HL-60 (cell line): ENCODE measurements around the gene NELFE.
"Not testable (repeated sequence)": the region's sequence is repeated elsewhere in the genome, so short reads cannot be mapped to it uniquely, and the experiment has no call there.

Source experiments
- DNase-seq, 2 experiments: peaks; one replicate each; pipeline ENCODE4 v3.0.0-alpha.2; 2010 to 2020; ENCODE audit warnings: low read depth in 1 of 2, low spot score in 1 of 2
- H3K27ac ChIP-seq: fragments of 250-450 bp; sonication (Bioruptor Pico); replicated peaks from 2 replicates; pipeline ENCODE4 v1.5.1; 2020; ENCODE audit warnings: mild to moderate bottlenecking, moderate library complexity
- H3K27me3 ChIP-seq: fragments of 250-450 bp; sonication (Bioruptor Pico); 2 replicates; pipeline ENCODE4 v1.5.1; 2021; ENCODE audit warnings: mild to moderate bottlenecking, moderate library complexity; ENCODE audit not compliant: insufficient read depth, poor library complexity, severe bottlenecking
- H3K4me3 ChIP-seq: replicated peaks from 2 replicates; pipeline ENCODE4 v1.5.1; 2011; ENCODE audit warnings: mild to moderate bottlenecking, control low read depth, low read length; ENCODE audit not compliant: insufficient read depth
- GABPA ChIP-seq: IDR thresholded peaks from 2 replicates; pipeline ENCODE4 v1.6.1; 2012; ENCODE audit warnings: low read depth
- POLR2AphosphoS5 ChIP-seq: IDR thresholded peaks from 2 replicates; pipeline ENCODE4 v1.6.1; 2012; ENCODE audit warnings: low read depth
- SPI1 ChIP-seq: IDR thresholded peaks from 2 replicates; pipeline ENCODE4 v1.6.1; 2012; ENCODE audit warnings: low read depth, mild to moderate bottlenecking, borderline replicate concordance
- TF ChIP-seq, protein P1 (sequence below): IDR thresholded peaks from 2 replicates; pipeline ENCODE4 v1.6.1; 2012; ENCODE audit warnings: low read depth; ENCODE audit not compliant: insufficient replicate concordance
- TF ChIP-seq, protein P2 (sequence below): IDR thresholded peaks from one replicate; pipeline ENCODE4 v1.5.1; 2011; ENCODE audit warnings: low read length, control low read depth, inconsistent platforms; ENCODE audit not compliant: insufficient read depth

NELFE gene

DNA sequence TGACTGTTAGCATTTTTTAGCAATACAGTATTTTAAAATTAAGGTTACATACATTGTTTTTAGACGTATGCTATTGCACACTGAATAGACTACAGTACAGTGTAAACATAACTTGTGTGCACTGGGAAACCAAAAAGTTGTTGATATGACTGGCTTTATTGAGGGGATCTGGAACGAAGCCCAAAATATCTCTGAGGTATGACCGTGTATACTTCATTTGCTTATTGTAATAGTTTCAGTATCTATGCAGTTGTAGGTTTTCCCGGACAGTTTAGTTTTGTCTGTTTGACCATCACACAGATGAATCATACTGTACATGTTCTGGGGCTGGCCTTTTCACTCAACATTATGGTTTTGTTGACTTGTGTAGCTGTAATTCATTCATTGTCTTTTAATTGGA, 50.0 kb downstream of the NELFE start:
- no peak for DNase-seq
- H3K27me3 ChIP-seq: no peaks in the 10 kb centered on the region
- TF ChIP-seq, protein P1, sequence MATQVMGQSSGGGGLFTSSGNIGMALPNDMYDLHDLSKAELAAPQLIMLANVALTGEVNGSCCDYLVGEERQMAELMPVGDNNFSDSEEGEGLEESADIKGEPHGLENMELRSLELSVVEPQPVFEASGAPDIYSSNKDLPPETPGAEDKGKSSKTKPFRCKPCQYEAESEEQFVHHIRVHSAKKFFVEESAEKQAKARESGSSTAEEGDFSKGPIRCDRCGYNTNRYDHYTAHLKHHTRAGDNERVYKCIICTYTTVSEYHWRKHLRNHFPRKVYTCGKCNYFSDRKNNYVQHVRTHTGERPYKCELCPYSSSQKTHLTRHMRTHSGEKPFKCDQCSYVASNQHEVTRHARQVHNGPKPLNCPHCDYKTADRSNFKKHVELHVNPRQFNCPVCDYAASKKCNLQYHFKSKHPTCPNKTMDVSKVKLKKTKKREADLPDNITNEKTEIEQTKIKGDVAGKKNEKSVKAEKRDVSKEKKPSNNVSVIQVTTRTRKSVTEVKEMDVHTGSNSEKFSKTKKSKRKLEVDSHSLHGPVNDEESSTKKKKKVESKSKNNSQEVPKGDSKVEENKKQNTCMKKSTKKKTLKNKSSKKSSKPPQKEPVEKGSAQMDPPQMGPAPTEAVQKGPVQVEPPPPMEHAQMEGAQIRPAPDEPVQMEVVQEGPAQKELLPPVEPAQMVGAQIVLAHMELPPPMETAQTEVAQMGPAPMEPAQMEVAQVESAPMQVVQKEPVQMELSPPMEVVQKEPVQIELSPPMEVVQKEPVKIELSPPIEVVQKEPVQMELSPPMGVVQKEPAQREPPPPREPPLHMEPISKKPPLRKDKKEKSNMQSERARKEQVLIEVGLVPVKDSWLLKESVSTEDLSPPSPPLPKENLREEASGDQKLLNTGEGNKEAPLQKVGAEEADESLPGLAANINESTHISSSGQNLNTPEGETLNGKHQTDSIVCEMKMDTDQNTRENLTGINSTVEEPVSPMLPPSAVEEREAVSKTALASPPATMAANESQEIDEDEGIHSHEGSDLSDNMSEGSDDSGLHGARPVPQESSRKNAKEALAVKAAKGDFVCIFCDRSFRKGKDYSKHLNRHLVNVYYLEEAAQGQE: no peak
- TF ChIP-seq, protein P2, sequence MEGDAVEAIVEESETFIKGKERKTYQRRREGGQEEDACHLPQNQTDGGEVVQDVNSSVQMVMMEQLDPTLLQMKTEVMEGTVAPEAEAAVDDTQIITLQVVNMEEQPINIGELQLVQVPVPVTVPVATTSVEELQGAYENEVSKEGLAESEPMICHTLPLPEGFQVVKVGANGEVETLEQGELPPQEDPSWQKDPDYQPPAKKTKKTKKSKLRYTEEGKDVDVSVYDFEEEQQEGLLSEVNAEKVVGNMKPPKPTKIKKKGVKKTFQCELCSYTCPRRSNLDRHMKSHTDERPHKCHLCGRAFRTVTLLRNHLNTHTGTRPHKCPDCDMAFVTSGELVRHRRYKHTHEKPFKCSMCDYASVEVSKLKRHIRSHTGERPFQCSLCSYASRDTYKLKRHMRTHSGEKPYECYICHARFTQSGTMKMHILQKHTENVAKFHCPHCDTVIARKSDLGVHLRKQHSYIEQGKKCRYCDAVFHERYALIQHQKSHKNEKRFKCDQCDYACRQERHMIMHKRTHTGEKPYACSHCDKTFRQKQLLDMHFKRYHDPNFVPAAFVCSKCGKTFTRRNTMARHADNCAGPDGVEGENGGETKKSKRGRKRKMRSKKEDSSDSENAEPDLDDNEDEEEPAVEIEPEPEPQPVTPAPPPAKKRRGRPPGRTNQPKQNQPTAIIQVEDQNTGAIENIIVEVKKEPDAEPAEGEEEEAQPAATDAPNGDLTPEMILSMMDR: no peak
- TF ChIP-seq GABPA: no peak
- TF ChIP-seq POLR2AphosphoS5: no peak
- TF ChIP-seq SPI1: no peak
- H3K4me3 ChIP-seq: no peak overlapping the region
- H3K27ac ChIP-seq: no peak overlapping the region

DNA sequence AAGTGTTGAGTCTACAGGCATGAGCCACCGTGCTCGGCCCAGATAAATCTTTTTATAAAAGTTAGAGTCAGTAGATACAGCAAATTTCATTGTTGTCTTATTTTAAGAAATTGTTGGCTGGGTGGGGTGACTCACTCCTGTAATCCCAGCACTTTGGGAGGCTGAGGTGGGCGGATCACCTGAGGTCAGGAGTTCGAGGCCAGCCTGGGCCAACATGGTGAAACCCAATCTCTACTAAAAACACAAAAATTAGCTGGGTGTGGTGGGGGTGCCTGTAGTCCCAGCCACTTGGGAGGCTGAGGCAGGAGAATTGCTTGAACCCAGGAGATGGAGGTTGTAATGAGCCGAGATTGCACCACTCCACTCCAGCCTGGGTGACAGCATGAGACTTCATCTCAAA, 50.5 kb downstream of the NELFE start:
- H3K27ac ChIP-seq, H3K27me3 ChIP-seq, H3K4me3 ChIP-seq, DNase-seq: not testable (repeated sequence)

DNA sequence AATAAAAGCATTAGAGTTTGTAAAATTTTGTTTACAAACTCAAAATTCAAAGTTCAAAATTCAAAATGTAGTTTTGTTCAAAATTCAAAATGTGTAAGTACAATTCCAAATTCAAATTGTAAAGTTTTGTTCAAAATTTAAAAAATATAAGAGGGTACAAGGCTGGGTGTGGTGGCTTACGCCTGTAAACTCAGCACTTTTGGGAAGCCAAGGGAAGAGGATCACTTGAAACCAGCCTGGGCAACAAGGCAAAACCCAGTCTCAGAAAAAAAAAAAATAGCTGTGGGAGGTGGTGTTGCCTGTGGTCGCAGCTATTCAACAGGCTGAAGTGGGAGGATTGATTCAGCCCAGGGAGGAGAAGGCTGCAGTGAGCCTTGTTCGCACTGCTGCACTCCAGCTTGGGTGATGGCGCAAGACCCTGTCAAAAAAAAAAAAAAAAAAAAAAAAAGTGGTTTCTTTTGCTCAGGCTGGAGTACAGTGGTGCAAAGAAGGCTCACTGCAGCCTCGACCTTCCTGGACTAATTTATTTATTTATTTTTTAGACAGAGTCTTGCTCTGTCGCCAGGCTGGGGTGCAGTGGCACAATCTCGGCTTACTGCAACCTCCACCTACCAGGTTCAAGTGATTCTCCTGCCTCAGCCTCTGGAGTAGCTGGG, 51.5 kb downstream of the NELFE start:
- Histone ChIP-seq H3K4me3 (peak overlapping the region; percentile 6), H3K27ac (no peak overlapping the region; the same call in 1 of the 2 replicates), H3K27me3 (no peaks in the 10 kb centered on the region)
- DNase-seq: peak; percentile 88 to 90
- TF ChIP-seq POLR2AphosphoS5: no peak
- TF ChIP-seq, protein P2: no peak

DNA sequence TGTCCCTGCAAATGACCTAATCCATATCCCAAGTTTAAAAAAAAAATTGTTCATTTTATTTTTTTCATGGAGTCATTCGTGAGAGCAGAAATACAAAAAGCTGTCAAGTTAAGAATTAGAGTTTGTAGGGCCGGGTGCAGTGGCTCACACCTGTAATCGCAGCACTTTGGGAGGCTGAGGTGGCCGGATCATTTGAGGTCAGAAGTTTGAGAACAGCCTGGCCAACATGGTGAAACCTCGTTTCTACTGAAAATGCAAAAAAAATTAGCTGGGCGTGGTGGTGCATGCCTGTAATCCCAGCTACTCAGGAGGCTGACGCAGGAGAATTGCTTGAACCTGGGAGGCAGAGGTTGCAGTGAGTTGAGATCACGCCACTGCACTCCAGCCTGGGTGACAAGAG, 52.0 kb downstream of the NELFE start:
- H3K27ac ChIP-seq, H3K27me3 ChIP-seq, H3K4me3 ChIP-seq, DNase-seq: not testable (repeated sequence)

DNA sequence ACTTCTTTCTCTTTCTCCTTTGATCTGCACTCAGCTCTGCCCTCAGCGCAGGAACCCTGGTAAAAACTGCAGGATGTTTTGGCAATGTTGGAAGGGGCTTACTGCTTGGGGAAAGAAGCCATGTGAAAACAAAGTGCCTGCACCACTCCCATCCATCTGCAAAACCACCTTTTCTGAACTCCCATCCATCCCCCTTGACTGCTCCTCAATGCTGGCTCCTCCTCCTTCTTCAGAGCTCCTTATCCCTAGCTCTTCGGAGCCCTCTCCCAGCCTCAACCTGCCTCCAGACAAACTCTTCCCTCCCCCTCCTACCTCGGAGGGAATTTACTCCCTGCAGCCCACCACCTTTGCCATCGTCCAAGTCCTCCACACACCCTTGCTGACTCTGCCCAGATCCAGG, 52.6 kb downstream of the NELFE start:
- no peak for DNase-seq
- Histone ChIP-seq H3K4me3 (no peak overlapping the region), H3K27ac (no peak overlapping the region), H3K27me3 (no peaks in the 10 kb centered on the region)
- TF ChIP-seq POLR2AphosphoS5 (no peak), SPI1 (no peak), GABPA (no peak)
- TF ChIP-seq, protein P1: no peak
- TF ChIP-seq, protein P2: no peak
